Fibroblast of gingiva (primary cell): ENCODE measurements around the gene BMP8B.
A peak's percentile ranks its signal among the peaks of the same experiment; 100 is the strongest.
"Not testable (repeated sequence)": the region's sequence is repeated elsewhere in the genome, so short reads cannot be mapped to it uniquely, and the experiment has no call there.

ENCODE experiments used
- DNase-seq: peaks from one replicate; pipeline ENCODE4 v3.0.0-alpha.2; 2011; ENCODE audit warnings: low read depth

The BMP8B gene, protein sequence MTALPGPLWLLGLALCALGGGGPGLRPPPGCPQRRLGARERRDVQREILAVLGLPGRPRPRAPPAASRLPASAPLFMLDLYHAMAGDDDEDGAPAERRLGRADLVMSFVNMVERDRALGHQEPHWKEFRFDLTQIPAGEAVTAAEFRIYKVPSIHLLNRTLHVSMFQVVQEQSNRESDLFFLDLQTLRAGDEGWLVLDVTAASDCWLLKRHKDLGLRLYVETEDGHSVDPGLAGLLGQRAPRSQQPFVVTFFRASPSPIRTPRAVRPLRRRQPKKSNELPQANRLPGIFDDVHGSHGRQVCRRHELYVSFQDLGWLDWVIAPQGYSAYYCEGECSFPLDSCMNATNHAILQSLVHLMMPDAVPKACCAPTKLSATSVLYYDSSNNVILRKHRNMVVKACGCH

DNA sequence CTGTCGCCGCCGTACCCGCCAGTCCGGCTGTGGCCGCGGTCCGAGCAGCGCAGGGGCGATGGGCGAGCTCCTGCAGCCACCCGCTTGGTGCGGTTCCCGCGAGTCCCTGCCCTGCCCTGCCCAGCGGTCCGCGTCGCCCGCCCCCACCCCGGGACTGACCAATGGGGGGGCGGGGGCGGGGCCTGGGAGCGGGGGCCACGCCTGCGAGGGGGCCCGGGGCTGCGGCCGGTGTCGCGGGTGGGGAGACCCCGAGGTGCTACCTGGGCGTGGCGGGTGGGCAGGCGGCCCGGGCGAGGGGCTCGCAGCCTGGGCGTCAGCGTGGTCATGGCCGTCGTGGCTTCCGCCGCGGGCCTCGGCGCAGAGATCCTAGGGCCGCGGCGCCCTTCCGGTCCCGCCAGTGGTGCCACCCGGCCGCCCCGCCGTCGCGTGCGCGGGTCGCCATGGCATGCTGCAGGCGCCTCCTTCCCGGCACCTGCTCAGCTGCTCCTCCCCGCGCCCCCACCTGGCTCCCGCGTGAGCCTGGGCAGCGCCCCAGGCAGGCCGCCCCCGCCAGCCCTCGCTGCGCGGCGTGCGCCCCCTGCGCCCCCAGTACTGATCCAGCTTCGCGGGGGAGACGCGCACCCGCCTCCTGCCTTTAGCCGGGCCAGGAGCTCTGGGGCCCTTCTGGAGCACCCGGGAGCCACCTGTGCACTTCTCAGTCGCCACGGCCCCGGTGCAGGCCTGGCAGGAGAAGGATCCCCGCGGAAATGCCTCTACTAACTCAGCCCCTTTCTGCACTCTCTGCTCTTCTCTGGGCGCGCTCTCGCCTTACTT, at the start of gene BMP8B:
Gene BMP8B, minus strand, starts transcription at position 108 of the 813 bp plus-strand sequence. CDS start 380 bp downstream, outside the sequence.
- DNase-seq: no peak

DNA sequence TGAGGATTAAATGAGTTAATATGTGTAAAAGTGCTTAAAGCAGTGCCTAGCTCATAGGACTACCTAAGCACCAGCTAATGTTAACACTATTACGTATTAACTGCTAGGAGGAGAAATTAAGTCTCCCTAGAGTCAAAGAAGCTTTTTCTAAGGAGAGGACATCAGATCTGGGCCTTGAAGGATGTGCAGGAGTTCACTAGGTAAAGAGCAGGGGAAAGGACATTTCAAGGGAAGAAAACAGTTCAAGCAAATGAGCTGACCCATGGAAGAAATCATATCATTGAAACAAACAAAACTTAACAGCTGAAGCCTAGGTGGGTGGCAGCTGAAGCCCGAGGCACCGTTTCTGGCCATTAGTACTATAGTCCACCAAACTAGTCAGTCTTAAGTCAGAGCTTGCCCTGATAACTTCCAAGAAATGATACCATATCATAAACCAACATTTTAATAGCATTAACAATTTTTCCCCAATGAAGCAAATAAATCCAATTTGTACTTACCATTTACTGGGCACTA, 48.0 kb upstream of the BMP8B start:
- DNase-seq: no peak

DNA sequence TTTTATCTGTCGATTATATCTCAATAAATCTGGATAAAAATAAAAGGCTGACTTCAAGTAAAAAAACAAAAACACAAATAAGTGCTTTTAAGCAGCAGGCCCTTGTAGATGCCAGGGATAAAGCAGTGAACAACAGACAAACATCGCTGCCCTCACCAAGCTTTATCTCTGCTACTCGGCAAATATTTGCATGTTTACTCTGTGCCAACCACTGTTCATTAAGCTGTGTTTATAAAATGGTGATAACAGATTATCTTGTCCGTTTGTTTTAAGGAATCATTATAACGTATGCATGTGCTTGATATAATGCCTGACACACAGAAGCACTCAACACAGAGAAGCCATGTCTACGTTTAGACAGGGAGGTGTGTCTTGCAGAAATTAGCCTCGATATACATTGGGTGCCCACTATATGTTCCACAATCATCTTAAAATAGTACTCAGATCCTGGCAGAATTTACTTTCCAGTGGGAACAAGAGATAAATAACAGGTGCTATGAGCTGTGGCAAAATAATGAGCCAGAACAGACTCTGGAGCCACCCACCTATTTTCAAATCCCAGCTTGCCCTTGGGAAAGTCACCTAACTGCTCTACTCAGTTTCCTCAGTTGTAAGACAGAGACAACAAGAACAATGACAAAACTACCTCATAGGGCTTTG, 47.4 kb upstream of the BMP8B start:
- no peak for DNase-seq

DNA sequence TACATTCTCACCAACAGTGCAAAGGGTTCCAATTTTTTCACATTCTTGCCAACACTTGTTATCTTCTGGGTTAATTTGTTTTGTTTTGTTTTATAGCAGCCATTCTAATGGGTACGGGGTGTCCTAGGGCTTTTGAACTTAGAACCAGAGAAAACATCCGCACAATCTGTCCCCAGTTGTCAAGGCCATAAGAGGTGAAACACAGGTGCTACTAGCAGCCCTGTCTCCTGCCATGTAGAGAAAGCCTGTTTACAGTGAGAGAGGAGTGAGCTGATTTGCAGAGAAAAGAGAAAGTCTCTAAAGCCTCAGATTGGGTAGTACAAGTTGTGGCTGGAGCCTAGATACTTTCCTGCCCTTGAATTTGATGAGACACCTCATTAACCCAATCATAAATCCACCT, 46.4 kb upstream of the BMP8B start:
- DNase-seq: no peak

DNA sequence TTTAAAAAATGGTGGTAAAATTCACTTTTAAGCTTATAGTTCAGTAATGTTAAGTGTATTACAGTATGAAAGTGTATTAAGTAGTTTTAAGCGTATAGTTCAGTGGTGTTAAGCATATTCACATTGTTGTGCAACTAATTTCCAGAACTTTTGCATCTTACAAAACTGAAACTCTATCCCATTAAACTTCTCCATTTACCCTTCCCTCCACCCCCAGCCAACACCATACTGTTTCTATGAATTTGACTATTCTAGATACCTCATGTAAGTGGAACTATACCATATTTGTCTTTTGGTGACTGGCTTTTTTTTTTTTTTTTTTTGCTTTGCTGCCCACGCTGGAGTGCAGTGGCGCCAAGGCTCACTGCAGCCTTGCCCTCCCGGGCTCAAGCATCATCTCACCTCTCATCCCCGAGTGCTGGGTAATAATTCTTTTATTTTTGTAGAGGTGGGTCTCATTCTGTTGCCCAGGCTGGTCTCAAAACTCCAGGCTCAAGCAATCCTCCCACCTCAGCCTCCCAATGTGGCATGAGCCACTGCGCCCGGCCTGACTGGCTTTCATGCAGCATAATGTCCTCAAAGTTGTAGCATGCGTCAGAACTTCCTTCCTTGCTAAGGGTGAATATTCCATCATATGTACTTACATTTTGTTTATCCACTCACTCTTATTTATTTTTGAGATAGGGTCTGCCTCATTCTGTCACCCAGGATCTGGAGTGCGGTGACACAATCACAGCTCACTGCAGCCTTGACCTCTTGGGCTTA, 45.1 kb upstream of the BMP8B start:
- DNase-seq: peak; percentile 15

DNA sequence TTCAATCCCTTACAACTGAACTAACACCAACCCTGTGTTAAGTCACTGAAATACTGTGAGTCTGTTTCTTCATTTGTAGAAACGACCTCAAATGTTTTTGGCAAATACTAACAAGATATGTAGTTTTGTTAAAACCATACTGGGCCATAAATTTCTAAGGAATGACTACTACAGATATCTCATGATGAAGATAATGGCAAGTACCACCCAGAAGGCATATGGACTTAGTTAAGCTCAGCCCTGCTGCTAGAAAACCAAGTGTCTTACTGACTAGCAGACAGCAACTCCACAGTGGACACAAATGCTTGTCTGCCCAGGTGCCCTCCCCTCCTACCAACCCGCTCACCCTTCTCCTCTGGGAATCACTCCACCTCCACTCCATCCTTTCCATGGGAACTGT, 44.5 kb upstream of the BMP8B start:
- peak; percentile 24 for DNase-seq

DNA sequence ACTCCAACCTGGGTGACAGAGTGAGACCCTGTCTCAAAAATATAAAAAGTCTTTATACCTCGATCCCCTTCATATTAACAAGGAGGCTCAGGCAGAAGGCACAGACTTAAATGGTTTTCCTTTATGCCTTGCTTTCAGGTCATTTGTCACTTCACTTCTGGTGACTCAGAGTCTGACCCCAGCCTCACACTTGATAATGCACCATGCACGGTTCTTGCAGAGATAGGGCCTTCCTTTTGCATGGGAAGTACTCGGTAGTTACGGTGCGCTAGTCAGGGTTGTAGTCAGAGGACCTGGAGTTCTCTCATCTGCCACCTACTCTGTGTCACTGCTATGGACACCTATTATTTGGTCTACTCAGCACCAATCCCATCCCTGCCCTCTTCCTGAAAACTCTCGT, 43.6 kb upstream of the BMP8B start:
- no peak for DNase-seq

DNA sequence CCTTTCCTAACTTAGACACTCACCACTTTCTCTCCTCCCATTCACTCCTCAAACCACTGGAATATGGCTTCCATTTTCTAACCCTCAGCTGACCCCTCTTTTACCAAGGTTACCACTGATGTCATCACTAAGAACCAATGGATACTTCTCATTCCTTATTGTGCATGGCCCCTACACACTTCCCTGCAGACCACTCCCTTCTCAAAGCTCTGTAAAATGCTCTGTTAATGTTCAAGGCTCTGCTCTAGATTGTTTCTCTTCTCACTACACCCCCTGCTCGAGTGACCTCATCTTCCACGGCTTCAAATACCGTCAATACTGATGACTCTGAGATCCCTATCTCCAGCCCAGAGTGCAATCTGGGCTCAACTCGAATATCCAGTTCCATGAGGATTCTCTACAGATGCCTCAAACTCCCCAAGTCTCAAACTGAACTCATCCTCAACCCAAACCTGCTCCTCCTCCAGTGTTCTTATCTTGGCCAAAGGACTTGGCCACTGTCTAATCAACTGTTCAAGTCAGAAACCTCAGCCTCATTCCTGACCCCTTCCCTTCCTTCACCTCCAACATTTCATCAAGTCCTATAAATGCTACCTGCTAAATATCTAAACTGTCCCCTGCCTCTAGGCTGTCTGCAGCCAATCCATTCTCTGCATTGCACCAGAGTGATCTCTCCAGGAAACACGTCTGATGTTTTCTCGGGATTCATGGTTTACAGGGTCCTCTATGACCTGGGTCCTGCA, 41.3 kb upstream of the BMP8B start:
- no peak for DNase-seq

DNA sequence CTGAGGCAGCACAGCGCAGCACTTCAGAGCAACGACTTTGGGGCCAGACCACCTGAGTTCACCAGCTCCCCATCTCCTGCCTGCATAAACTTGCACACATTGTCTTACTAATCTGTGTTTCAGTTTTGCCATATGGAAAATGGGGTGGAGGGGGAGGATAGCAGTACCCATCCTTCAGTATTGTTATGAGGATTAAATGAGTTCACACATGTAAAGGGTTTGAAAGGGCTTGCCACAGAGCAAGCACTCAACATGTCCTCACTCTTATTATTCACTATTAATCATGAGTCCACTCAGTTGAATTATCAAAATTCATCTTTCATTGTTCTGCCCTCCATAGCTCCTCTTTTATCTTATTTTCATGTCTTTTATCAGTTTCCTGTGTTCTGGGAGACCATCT, 40.1 kb upstream of the BMP8B start:
- DNase-seq: no peak

DNA sequence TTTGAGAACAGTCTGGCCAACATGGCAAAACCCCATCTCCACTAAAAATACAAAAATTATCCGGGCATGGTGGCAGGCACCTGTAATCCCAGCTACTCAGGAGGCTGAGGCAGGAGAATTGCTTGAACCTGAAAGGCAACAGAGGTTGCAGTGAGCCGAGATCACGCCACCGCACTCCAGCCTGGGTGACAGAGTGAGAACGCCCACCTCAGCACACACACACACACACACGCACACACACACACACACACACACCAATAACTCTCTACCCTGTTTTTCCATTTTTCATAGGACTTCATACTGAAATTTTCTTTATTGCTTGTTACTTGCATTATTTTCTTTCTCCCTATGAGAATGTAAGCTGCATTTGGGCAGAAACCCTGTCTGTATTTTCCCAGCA, 39.6 kb upstream of the BMP8B start:
- not testable (repeated sequence) for DNase-seq

DNA sequence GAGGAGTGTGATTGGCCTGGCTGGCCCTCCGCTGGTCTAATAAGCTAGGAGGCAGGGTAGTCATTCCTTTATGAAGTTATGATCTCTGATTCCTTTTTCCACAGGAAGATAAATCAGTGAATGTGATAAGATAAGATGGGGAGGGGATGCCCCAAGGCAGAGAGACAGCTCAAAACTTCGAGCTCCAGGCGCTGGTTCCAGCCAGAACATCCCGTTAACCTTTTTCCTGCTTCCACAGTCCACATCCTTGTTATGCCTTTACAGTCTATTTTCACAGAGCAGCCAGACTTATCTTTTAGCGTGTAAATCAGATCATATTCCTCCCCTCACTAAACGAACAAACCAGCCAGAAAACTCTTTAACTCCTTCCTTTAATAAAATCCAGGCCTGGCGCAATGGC, 38.5 kb upstream of the BMP8B start:
- DNase-seq: no peak

DNA sequence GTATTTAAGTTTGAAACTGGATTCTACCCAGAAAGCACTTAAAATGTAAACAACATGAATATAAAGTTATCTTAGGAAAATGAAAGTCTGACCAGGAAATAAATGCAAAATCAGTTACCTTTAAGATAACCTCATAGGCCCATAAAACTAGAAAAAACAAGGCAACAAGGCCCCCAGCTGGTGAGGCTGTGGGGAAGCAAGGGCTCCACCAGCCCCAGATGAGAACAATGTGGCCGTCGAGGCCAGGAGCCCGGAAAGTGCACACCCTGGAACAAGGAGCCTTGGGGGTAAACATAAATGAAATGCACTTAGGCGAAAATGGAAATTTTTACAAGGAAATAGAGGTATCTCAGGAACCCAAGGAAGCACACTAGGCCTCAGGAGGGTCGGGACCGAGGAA, 37.9 kb upstream of the BMP8B start:
- no peak for DNase-seq

DNA sequence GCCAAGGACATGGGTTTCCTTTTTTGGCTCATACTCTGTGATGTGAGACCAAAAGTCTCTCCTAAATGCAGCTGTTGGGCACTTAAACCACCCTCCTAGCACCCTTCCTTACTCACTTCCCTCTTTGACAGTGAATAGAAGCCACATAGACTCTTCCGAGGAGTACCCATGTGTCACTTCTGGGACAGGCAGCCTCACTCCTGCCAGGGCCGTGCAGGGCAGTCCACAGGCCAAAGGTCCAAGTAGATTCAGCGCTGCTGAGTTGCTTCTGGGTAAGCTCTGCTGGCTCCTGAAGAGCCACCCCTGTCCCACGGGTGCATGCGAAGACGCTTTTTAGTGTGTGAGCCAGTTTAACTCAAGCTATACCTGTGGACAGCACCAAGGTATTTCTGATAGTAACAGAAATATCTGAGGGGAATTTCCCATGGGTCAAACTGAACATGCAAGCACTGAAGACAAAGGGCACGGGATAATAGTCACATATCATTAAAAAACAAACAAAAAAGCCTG, 36.8 kb upstream of the BMP8B start:
- DNase-seq: no peak

DNA sequence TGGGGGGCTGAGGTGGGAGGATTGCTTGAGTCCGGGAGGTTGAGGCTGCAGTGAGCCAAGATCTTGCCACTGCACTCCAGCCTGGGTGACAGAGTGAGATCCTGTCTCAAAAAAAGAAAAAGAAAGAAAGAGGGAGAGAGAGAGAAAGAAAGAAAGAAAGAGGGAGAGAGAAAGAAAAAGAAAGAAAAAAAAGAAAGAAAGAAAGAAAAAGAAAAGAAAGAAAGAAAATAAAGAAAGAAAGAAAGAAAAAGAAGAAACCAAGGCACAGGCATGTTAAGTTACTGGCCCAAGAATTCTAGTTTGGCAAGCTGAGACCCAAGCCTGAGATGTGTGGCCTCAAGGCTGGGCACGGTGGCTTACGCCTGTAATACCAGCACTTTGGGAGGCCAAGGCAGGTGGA, 34.8 kb upstream of the BMP8B start:
- DNase-seq: not testable (repeated sequence)

DNA sequence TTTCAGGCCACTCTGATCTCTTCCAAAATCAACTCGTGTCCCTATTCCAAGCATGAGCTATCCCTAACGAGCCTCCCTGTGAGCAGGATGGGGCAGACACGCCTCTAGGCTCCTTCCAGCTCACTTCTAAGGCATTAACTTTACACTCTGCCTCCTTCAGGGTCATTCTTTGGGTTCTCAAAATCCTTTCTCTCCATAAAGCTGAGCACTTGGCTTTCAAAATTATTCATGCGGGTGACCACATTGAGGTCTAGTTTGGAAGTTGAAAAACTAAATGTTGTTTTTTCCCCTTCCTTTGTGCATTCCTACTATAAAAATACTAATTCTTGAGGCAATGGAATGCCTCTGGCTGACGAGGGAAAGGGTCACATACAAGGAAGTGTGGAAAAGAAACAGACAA, 33.5 kb upstream of the BMP8B start:
- no peak for DNase-seq

DNA sequence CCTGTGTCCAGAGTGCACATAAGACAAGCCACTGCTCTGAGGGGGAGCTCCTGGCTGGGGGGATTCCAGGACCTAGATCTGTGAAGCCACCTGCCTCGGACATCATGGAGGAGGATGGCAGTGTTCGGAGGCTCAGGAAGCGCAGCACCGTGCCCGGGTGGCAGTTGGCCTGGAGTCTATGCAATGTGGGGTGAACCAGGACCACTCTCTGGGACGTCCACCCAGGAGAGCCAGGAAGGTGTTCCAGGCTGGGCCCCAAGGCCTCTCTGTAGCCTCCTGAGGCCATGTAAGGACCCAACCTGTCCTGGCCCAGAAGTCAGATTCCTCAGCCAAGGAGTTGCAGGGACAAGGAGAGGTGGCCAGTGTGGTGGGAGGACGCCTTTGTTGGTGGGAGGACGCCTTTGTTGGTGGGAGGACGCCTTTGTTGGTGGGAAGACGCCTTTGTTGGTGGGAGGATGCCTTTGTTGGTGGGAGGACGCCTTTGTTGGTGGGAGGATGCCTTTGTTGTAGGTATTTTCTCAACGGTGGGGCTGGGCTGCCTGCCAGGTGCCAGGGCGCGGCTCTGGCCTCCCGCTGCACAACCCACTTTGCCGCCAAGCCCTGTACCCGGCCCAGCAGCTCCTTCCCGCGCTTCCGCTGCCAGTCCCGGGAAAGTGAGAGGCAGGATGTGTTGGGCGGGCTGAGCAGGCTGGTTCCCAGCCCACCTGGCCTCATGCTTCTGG, 30.6 kb upstream of the BMP8B start:
- no peak for DNase-seq

DNA sequence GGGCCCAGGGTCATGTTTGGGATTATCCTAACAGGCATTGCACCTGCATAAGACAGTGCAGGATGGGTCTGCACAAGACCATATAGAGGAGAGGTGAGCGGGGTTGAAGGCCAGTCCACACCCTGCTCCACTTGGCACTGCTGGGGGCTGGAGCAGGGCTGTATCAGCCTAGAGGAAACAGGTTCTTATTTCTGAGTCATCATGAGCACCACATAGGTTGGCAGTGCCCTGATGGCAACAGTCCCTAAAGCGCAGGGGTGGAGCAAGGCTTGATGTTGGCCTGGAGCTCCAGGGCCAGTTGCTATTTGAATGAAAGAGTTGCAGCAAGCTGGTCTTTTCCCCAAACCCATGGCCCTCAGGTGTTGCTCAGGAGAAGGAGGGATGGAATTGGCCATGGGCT, 29.8 kb upstream of the BMP8B start:
- no peak for DNase-seq

DNA sequence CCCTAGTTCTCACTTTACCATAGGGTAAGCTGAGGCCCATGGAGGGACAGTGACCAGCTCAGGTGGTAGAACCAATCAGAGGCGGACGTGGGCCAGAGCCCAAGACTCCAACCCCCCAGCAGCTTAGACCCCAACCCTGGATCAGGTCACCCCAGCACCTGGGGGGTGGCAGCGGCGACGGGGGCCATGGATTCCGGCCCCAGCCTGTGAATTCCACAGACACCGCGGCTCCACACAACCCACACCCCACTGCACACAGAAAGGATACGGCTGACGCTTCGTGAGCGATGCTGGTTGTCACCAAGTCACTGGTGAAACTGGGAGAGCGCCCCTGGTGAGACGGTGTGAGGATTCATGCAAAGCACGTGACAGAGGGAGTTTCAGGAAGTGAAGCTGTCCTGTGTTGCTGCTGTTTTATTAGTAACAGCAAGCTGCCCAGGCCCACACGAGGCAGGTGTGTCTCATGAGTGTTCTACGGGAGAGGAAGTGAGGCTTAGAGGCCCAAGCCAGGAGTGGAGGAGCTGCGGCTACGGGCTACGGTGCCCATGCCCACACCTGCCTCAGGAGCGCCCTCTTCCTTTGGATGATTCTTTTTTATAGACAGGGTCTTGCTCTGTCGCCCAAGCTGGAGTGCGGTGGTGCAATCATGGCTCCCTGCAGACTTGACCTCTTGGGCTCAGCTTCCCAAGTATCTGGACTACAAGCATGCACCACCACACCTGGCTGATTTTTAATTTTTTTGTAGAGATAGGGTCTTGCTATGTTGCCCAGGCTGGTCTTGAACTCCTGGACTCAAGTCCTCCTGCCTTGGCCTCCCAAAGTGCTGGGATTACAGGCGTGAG, 28.6 kb upstream of the BMP8B start:
- DNase-seq: not testable (repeated sequence)

DNA sequence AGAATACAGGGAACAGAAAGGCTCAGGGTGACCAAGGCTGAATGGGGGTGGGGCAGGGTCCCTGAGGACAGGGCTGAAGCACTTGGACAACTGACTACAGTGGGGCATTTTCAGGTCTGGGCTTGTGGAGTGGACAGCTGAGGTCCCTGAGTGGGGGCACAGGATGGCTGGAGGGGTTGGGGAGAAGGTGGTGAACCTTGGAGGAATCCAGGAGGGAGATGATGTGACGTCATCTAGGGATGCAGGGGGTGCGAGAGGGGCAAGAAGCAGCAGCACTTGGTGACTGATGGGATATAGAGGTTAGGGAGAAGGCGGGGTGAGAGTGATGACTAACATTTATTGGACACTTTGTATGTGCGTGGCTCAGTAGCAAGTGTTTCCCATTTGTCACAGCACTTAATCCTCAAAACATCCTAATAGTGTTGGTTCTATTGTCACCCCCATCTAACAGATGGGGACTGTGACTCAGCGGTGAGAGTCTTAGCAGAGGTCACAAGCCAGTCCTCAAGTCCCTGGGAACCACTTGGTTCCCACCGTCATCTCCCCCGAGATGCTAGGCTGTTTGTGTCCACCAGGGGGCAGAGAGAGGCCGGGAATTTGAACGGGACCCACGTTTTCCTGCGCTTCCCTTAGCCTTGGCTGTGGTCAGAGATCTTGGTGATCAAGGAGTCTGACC, 27.9 kb upstream of the BMP8B start:
- DNase-seq: peak; percentile 29
